Iris pigment epithelial cell (primary cell): ENCODE results near the gene FSHR.

Experiments
- DNase-seq: peaks from one replicate; pipeline ENCODE4 v3.0.0-alpha.2; 2011; ENCODE audit warnings: low read depth

Gene FSHR, protein sequence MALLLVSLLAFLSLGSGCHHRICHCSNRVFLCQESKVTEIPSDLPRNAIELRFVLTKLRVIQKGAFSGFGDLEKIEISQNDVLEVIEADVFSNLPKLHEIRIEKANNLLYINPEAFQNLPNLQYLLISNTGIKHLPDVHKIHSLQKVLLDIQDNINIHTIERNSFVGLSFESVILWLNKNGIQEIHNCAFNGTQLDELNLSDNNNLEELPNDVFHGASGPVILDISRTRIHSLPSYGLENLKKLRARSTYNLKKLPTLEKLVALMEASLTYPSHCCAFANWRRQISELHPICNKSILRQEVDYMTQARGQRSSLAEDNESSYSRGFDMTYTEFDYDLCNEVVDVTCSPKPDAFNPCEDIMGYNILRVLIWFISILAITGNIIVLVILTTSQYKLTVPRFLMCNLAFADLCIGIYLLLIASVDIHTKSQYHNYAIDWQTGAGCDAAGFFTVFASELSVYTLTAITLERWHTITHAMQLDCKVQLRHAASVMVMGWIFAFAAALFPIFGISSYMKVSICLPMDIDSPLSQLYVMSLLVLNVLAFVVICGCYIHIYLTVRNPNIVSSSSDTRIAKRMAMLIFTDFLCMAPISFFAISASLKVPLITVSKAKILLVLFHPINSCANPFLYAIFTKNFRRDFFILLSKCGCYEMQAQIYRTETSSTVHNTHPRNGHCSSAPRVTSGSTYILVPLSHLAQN

DNA sequence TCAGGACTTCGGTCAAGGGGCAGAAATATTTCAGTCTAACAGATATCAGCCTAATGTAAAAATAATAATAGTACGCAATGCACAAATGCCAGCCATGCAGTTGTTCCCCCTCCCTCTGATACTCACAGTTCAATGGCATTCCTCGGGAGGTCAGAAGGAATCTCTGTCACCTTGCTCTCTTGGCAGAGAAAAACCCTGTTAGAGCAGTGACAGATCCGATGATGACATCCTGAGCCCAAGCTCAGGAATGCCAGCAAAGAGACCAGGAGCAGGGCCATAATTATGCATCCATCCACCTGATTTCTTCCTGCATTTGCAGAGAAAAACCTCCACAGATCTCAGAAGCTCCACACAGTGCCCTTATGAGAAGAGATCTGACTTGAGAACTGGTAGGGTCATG, at the start of gene FSHR:
FSHR (minus strand) TSS at position 376 of the 400 bp plus-strand sequence; CDS start at position 278, 98 bp downstream.
- DNase-seq = no peak

DNA sequence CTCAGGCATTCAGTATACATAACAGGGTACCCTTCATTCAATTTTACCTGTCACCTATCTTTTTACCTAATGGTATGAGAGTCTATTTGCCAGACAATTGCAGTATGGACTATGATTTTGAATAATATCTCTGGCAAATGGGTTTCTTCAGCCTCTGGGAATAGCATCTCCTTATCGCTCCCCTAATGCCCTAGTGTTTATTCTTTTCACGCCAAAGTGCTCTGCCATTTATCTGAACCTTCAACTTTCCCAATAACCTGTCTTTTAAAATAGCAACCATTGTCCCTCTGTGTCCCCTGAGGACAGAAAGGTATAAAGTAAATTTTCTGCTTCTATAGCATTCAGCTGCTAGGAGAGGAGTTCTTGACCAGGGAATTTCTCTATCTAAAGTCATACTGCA, 45.0 kb upstream of the FSHR start:
- no peak for DNase-seq

DNA sequence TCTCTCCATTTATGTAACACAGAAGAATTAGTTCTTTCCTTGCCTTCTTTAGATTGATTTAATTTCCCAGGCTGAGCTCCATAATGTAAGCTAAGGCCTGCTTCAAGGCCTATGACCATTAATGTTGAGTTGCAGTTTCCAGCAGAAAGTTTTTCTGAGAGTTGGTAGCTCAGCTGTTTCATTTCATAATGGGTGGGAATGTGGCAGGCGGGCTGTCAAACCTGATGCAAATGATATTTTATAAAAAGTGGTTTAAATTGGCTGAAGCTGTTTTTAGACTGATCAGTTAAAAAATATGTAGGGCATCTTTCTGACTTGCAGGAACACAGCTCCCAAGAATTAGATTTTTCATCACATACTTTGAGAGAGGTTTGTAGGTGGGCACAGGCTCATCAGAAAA, 40.4 kb upstream of the FSHR start:
- no peak for DNase-seq

DNA sequence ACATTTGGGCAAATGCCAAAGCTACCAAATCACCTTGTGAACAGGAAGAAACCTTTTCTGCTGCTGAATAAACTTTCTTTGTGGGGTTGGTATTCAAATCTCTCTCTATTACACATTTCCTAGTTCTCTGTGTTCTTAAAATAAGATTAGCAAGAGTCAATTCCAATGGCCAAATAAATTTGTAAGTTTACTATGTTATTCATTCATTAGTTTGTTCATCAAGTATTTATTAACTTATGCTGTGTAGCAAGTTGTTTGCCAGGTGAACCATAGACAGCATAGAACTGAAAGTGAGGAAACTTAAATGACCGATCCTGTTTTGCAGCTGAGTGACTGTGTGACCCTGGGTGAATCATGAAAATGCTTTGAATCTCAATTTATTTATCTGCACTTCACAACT, 37.7 kb upstream of the FSHR start:
- DNase-seq = no peak

DNA sequence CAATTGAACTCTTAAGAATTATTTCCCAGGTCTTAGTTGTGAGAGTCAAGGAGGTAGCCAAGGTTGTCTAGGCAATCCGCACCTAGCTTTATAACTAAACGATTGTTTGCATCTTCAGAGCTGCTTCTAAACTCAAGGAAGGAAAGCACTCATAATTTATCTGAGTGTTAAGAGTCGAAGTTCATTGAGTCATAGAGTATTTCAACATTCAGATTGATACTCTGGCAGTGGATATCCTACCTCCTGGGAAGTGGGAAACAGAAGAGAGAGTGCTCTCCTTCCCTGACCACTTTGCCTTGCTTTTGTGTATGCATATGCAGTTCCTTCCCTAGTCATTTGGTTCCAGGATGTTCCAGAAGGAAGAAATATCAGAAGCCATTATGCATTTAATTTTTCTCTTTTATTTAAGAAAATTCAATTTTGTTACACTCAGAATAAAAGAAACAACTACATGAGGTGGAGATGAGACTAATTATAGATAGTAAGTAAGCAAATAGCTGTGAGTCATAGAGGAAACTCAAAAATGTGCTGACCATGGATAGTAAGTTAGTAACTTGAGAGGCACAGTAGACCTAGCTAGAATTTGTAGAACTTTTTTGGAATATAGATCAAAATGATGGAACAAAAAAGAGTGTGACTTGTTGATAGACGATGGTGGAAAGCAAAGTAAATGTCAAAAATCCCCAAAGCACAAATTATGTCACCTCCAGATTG, 35.4 kb upstream of the FSHR start:
- DNase-seq = no peak

DNA sequence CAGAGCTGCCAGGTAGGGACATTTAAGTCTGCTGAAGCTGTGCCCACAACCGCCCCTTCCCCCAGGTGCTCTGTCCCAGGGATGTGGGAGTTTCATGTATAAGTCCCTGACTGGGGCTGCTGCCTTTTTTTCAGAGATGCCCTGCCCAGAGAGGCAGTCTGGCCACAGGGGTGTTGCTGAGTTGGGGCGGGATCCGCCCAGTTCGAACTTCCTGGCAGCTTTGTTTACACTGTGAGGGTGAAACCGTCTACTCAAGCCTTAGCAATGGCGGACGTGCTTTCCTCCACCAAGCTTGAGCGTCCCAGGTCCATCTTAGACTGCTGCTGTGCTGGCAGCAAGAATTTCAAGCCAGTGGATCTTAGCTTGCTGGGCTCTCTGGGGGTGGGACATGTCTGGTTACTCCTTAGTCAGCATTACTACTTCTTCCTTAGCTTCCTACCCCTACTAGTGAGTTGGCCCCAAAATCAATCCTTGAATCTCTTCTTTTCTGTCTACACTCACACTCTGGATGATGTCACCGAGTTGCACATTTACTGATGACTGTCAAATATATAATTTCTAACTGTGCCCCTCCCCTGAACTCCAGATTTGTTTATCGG, 31.8 kb upstream of the FSHR start:
- no peak for DNase-seq

DNA sequence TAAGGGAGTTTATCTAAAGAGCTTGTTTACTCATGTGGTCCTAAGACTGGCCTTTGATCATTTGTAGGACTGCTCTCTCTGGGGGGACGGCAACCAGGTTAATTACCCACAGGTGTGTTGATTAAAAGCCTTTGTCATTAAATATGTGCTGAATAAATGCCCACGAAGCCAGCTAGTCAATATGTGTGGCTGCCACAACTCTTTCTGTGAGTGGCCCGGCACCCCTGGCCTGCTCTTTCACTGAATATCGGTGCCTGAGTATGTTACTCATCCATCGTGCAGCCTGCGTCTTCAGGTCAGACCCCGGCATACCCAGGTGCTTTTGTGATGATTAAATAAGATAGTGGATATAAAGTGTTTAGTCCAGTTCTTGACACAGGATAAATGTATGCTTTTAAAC, 24.3 kb upstream of the FSHR start:
- DNase-seq = no peak

DNA sequence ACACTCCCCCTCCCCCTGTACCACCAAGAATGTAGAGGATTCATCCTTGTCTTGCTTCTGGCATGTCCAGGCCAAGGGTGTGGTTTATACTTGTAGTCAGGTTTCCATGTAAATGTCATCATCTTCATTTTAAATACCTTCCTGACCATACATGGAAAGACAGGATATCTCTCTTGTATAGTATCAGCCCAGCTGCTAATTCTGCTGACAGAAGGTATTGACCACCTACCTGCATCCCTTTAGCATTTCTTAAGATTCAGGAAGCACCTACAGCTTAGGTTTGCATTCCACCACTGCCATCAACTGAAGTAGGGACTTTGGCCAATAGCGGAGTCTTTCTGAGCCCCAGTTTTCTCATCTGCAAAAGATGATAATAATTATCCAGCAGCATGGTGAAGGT, 22.9 kb upstream of the FSHR start:
- no peak for DNase-seq

DNA sequence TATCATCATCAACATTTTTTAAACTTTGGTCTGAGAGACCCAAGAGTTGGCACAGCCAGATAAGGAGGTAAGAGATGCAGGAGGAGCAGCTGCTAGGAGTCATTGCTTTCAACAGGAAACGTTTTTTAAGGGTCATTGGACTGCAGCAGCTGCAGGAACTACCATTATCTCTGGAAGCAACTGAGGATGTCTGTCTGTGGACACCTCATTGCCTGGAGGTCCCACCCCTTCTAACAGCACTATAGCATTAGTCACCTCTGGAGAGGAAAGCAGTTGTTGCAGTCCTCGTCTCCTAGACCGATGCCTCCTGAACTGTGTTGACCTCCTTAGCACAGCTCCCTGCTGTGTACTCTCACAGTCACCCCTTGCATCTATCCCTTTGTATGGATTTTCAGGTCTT, 21.5 kb upstream of the FSHR start:
- DNase-seq = no peak

DNA sequence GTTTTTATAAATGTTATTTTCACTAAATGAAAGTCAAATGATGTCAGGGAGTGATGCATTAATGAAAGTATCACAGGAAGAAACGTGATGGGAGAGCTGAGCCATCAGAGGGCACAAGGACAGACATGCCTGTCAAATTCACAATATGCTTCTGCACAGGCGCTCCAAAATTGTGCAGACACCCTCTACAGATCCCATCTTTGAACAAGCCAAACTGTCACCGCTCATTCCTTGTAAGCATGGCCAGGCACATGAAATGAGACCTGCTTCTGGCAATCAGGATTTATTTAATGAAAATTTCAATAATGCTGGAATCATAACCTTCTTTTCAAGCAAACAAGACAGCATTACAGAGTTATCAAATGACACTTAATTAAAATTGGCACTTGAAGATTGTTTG, 20.4 kb upstream of the FSHR start:
- DNase-seq = no peak

DNA sequence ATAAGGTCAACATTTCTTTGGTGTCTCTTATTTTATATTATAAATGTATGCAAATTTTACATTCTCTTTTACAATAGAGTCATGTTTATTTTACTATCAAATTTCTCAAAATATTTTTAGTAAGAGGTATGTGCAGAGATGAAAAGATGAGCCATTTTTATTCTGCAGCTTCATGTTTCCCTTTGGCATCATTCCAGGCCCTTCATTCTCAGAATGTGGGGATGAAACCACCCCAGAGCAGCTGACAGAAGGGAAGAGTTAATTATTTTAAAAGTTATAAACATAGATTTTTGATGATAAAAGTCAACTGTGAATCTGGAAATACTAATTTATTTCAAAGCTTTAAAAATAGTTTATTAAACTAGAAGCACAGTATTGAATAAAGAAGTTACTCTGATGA, 12.8 kb upstream of the FSHR start:
- DNase-seq = no peak

DNA sequence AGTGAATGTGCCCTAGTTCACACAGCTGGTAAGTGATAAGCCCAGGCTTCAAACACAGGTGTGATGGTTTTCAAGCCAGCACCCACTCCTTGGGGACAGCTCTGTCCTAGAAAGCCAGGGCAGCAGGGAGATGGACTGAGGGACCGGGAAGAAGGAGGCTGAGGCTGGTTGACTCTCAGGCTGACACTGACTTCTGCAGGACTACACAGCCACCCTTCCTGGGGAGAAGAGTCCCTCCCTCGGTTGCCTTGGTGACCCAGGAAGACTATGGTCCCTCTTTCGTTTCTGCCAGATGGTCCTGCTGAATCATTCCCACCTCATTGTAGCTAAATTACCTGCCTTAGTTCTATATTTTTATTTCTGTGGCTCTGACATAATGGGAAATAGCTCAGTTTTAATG, 11.3 kb upstream of the FSHR start:
- no peak for DNase-seq

DNA sequence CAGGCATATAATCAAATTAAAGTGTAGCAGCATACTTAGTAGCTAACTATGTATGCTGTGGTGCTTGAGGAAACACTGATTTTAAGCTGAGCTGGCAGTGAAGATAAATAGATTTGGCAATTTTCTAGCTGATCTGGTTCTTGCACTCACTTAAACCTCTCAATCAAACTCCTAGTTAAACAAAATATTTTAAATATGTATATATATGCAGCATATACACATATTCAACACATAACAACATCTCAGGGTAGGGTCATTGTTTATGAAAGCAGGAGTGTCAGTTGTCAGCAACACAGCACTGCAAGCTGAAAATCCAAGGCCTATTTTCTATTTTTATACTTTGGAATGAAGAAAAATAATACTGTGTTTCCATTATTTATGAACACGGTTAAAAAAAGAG, 10.4 kb upstream of the FSHR start:
- DNase-seq = no peak

DNA sequence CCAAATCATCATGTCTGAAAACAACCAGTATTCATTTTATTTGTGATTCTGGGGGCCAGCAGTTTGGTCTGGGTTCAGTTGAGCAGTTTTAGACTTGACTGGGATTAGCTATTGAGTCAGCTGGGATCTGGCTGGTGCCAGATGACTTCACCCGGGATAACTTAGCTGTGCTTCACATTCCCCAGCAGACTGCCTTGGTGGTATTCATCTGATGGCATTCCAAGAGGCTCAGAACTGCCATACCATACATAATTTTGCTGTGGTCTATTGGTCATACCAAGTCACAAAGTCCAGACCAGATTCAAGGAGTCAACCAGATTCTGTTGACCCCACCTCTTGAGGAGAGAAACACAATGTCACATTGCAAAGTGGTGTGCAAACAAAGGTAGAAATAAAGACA, 7.8 kb upstream of the FSHR start:
- DNase-seq = peak; percentile 3

DNA sequence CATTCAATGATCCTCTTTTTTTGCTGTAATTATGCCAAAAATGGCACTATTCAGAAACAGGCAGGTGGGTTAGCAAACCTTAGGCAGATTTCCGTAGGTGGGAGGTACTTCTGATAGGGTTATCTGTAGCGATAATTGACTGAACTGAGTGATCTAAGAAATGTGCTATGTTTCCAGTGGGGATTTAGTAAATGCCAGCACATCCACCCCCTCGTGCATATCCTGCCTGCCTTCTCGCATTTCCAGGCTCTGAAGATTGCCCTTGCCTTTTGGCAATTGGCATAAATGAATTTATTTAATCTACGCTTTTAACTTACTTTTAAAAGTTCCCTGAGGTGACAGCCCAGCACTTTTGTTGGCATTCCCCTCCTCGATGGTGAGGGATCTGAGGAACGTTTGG, 576 bp upstream of the FSHR start:
- no peak for DNase-seq

DNA sequence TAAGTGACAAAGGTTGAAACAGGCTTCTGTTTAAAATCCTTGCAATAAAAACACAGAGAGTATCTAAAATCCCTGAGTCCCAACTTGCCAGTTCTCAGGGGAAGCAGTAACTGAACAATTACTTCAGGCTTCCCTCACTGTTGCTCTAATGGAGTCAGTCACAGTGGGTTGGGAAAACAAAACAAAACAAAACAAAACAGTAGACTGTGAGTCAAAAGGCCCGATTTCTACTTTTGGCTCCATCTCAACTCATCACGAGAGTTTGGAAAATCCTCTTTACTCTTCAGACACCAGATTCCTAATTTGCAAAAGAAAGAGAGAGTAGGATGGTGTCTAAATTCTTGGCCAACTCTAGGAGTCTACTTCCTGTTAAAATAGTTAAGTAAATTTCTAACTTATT, 1.1 kb downstream of the FSHR start:
- no peak for DNase-seq

DNA sequence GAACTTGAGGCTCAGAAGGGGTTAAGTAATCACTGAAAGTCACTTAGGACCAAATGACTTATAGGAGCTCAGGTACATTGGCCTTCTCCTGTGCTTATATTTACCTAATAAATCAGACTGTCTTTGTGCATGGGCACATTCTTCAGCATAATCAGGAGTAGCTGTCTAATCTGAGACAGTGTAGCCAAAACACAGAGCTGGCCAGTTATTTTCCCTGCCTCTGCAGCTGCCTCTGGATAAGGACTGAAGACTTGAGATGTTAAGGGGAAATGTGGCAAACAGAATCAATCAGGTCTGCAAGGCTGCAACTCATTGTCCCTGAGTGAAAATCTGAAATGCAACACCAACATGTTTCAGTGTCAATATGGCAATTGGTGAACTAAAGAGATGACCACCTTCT, 1.5 kb downstream of the FSHR start:
- no peak for DNase-seq

DNA sequence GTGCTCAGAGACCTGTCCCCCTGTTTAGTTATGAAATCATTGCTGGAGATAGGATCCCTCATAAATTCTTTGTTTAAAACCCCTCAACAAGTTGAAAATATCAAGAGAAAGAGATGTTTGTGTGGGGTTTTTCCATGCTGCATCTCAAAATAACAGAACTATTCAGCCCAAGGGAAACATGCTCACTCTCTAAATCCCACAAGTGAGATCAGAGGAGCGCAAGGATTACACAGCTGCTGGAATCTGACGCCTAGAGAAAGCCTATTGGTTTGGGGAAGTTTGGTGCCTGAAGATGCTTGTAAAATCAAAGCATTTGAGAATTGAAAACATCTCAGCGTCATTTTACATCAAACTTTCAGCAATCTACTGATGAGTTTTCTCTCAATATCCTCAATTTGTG, 7.9 kb downstream of the FSHR start:
- DNase-seq = no peak

DNA sequence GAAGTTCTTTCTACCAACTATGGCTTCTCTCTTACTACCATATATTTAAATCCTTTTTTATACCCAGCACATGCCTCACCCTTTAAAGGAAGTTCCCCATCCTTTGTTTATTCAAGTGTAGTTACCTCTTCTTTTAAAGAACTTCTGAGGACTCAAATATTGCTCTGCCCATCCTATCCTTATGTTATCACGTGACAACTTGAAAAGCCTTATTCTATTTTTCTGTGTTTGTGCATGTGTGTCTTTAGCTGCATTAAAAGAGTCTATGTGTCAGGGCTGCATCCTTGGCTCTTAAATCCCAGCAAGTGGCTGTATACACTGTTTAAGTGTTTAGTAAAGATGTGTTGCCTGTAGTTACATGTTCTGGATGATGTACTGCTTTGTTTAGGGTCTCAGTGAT, 22.5 kb downstream of the FSHR start:
- no peak for DNase-seq

DNA sequence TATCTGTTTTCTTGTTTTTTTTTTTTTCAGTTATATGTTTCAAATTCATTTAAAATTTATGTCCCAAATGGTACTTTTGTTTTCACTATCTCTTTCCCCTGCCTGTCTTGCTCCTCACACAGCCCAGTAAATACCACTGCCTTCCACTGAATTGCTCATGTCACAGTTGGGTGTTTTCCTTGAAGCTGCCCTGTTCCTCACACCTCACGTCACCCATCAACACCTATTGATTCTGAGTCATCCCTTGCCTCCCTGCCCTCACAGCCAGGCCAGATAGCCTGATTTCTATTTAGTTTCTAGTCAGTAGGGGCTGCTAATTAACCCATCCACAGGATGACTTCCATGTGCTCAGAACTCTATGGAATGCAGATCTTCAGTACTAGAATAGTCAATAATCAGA, 25.3 kb downstream of the FSHR start:
- DNase-seq = no peak

DNA sequence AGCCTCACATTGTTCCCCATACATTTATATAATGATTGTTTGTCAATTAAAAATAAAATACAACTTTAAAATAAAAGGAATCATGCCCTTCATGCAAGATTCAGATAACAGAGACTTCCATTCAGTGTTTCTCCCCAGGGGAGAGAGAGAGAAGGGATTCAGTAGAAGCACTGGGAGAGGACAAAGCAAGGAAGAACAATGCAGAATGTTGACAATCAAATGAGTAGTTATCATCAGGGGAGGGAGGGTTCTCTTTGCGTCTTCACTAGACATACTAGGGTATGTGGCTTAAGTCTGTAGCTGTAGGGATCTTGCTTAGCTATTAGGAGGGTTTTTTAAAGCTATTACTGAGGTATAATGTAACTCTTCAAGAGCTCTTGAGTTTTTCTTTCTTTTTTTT, 30.7 kb downstream of the FSHR start:
- no peak for DNase-seq

DNA sequence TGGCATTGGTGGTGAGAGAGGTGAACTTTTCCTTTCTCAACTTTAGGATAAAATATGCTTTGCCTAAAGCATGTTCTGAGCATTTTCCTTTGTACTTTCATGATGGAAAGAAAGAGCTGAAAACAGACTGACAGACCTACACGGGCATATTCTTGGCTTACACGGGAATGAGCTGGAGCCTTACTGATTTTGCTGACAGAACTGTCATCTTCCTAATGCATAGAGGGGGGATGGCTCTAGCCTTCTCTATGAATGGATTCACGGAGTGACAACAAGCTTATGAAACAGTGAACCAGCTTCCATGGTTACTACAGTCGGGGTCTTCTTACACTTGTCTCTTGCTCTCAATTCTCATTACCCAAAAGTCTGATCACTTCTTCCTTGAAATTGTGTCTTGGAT, 32.2 kb downstream of the FSHR start:
- no peak for DNase-seq

DNA sequence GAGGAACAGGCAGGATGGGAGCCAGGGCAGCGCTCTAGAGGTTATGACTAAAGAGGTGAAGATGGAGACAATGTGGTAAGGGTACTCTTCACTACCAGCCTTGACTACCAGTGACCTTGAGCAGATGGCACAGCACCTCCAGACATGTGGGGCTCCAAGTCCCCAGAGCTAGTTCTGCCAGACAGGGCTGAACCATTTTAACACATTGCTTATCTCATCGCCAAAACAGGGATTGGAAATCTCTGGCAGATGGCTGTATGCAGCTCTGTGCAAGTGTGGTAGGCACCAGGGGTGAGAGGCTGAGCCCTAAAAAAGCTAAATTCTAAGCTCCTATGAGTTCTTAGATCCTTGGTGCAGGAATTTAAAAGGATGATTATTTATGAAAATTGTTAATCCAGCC, 41.3 kb downstream of the FSHR start:
- DNase-seq = no peak
